Stimulated activated CD4-positive, alpha-beta T cell treated with anti-CD3 and anti-CD28 coated beads, TNF-alpha, amount 100 ng/mL, for 48 hours (primary cell): Measurements from ENCODE around the gene AKAP12.
"Not testable (repeated sequence)": the region's sequence is repeated elsewhere in the genome, so short reads cannot be mapped to it uniquely, and the experiment has no call there.

Source experiments
- DNase-seq, 3 donors: peaks; one replicate each; pipeline ENCODE4 v3.0.0-alpha.2; 2020; ENCODE audit warnings: low read depth in 3 of 3

The AKAP12 gene

GRCh38 chr6:151341476-151342195 lies 101.9 kb downstream of the AKAP12 start:
- no peak for DNase-seq

GRCh38 chr6:151342750-151343149 lies 103.0 kb downstream of the AKAP12 start:
- not testable (repeated sequence) for DNase-seq

DNA sequence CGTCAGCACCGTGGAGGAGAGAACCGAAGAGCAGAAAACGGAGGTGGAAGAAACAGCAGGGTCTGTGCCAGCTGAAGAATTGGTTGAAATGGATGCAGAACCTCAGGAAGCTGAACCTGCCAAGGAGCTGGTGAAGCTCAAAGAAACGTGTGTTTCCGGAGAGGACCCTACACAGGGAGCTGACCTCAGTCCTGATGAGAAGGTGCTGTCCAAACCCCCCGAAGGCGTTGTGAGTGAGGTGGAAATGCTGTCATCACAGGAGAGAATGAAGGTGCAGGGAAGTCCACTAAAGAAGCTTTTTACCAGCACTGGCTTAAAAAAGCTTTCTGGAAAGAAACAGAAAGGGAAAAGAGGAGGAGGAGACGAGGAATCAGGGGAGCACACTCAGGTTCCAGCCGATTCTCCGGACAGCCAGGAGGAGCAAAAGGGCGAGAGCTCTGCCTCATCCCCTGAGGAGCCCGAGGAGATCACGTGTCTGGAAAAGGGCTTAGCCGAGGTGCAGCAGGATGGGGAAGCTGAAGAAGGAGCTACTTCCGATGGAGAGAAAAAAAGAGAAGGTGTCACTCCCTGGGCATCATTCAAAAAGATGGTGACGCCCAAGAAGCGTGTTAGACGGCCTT lies 110.0 kb downstream of the AKAP12 start:
- no peak for DNase-seq

DNA sequence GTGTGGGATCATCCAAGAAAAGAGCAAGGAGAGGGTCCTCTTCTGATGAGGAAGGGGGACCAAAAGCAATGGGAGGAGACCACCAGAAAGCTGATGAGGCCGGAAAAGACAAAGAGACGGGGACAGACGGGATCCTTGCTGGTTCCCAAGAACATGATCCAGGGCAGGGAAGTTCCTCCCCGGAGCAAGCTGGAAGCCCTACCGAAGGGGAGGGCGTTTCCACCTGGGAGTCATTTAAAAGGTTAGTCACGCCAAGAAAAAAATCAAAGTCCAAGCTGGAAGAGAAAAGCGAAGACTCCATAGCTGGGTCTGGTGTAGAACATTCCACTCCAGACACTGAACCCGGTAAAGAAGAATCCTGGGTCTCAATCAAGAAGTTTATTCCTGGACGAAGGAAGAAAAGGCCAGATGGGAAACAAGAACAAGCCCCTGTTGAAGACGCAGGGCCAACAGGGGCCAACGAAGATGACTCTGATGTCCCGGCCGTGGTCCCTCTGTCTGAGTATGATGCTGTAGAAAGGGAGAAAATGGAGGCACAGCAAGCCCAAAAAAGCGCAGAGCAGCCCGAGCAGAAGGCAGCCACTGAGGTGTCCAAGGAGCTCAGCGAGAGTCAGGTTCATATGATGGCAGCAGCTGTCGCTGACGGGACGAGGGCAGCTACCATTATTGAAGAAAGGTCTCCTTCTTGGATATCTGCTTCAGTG lies 110.8 kb downstream of the AKAP12 start:
- DNase-seq: no peak

DNA sequence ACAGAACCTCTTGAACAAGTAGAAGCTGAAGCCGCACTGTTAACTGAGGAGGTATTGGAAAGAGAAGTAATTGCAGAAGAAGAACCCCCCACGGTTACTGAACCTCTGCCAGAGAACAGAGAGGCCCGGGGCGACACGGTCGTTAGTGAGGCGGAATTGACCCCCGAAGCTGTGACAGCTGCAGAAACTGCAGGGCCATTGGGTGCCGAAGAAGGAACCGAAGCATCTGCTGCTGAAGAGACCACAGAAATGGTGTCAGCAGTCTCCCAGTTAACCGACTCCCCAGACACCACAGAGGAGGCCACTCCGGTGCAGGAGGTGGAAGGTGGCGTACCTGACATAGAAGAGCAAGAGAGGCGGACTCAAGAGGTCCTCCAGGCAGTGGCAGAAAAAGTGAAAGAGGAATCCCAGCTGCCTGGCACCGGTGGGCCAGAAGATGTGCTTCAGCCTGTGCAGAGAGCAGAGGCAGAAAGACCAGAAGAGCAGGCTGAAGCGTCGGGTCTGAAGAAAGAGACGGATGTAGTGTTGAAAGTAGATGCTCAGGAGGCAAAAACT lies 111.5 kb downstream of the AKAP12 start:
- no peak for DNase-seq

DNA sequence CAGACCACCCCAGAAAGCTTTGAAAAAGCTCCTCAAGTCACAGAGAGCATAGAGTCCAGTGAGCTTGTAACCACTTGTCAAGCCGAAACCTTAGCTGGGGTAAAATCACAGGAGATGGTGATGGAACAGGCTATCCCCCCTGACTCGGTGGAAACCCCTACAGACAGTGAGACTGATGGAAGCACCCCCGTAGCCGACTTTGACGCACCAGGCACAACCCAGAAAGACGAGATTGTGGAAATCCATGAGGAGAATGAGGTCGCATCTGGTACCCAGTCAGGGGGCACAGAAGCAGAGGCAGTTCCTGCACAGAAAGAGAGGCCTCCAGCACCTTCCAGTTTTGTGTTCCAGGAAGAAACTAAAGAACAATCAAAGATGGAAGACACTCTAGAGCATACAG lies 112.0 kb downstream of the AKAP12 start:
- DNase-seq: no peak

- DNase-seq: no peak
Observed at GRCh38 chr6:151352410-151353396, 112.9 kb downstream of the AKAP12 start.

DNA sequence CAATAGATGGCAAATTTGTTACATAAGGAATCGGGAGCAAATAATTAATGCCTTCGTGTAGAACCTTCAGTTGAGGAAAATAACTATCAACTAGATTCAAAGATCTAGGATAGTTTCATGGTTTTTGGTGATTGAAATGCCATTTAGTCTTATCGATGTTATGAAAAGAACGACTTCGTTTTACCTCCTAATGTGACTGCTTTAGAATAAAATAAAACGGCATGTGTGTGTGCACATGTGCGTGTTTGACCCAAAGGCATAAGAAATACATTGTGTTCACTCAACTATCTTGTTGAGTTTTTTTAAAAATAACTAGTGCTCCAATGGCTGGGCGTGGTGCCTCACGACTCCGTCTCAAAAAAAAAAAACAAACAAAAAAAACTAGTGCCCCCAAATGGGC lies 114.0 kb downstream of the AKAP12 start:
- no peak for DNase-seq

- DNase-seq: not testable (repeated sequence)
Observed at GRCh38 chr6:151356983-151357382, 117.2 kb downstream of the AKAP12 start.

GRCh38 chr6:151357758-151358436 lies 118.1 kb downstream of the AKAP12 start:
- no peak for DNase-seq

- DNase-seq: no peak
Observed at GRCh38 chr6:151358475-151358874, 118.7 kb downstream of the AKAP12 start.

DNA sequence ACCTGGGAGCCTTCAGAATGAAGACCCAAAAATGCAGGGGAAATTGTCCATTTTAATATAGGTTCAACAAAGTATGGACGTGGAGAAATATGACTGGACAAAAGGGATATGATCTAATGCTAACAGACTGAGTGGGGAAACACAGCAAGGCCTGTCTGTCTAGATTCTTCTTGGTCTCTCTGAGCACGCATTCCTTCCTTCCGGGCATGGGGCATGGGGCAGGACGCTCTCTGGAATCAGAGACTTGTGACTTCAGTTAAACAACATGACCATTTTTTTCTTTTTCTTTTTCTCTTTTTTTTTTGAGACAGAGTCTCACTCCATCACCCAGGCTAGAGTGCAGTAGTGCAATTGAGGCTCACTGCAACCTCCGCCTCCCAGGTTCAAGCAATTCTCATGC lies 119.7 kb downstream of the AKAP12 start:
- DNase-seq: no peak

DNA sequence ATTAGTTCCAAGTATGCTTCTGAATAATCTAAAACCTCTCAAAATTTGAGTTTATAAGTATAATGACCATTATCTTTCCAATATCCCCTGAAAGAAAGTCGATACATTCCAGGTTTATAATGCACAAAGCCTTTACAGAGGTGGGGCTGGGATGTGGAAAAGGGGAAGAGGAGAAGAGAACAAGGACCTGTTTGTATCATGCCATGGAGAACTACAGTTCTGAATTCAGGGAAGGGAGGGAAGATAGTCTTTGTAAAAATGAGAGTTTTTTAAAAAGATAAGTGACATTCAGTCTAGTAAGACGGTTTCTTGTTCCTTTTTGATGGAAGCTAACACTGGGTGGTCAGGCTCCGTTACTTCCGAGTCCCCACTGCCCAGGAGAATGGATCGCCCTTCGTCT lies 125.5 kb downstream of the AKAP12 start:
- DNase-seq: no peak

- DNase-seq: no peak
Observed at GRCh38 chr6:151370509-151371078, 130.8 kb downstream of the AKAP12 start.

DNA sequence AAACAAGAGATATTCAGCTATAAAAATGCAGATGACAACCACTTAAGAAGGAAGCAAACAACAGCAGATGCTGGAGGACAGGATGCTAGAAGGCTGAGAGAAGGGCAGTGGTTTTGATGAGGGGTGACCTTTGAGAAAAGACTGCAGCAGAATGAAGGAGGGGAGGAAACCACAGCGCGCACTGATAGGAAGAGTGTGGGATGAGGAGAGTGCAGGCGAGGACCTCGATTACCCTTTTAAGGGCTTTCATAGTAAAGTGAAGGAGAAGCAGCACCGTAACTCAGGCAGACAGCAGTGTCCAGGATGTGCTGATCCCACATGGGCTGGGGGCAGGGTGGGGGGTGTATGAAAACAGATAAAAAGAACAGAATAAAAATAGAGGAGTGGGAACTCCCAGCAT lies 132.4 kb downstream of the AKAP12 start:
- no peak for DNase-seq

DNA sequence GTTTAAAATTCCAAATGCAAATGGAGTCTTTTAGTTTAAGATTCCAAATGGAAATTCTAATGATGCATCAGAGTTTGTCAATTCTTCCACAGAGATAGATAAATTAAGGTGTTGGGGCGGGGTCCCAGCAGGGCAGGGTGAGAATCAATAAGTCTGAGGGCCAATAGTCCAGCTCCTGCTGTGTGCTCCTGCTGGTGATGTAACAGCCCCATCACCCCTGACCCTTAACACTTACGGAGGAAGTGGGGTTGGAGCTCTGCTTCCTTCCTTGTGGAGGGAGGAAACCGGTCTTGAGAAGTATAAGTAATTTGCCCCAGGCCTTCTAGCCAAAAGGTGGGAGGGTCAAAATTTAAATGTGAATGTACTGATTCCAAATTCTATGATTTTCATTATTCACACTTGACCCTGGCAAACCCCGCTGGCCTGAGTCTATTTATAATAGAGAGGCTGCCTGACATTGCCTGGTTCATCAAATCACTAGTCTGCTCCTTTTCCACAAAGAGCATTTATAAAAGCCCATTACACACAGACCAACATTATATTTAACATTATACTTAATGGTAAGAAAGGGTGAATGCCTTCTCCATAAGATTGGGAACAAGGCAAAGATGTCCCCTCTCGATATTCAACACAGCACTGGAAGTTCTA lies 134.4 kb downstream of the AKAP12 start:
- no peak for DNase-seq

DNA sequence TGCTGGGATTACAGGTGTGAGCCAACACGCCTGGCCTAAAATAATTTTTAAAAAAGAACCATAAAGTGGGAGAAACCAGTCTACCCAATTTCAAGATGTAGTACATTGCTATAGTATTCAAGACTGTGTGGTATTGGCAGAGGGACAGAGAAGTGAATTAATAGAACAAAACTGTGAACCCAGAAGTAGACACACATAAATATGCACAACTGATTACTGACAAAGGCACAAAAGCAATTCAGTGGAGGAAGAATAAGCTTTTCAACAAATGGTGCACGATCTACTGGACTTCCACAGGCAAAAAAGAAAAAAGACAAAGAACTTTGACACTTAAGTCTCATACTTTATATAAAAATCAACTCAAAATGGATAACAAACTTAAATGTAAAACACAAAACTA lies 136.1 kb downstream of the AKAP12 start:
- no peak for DNase-seq

GRCh38 chr6:151376440-151376839 lies 136.7 kb downstream of the AKAP12 start:
- DNase-seq: no peak

GRCh38 chr6:151377095-151377494 lies 137.3 kb downstream of the AKAP12 start:
- no peak for DNase-seq
